OCI-LY3 (cell line): ENCODE measurements around the gene TRERF1.

Experiments used
- CTCF ChIP-seq: fragments of 200-600, 300-600 bp; sonication (generic); IDR thresholded peaks from 2 replicates; pipeline ENCODE4 v1.5.1; 2014; ENCODE audit warnings: antibody characterized with exemption, low read length, low read depth
- EZH2phosphoT487 ChIP-seq: fragments of 200-600 bp; shearing (Covaris generic); IDR thresholded peaks from 2 replicates; pipeline ENCODE4 v1.6.1; 2018; ENCODE audit warnings: antibody characterized with exemption, mixed run types, low read depth

- TF ChIP-seq EZH2phosphoT487 (no peak), CTCF (no peak)
These were observed 212.4 kb downstream of the TRERF1 start for GRCh38 chr6:42239333-42239732.
